ENCODE measurements around the gene CA10. TPM values are rescaled to one million over a fixed set of nuclear protein-coding genes. Genes with fewer than 3 reads are reported as not detected.

Gene CA10
- total RNA-seq, 2 experiments from 2014 or later: not detected

GRCh38 chr17:51857052-51857597, 301.4 kb downstream of the CA10 start:
- no peak overlapping the region for H3K4me3 Mint-ChIP-seq
- no peaks in the 10 kb centered on the region for H3K9me3 Mint-ChIP-seq
- peaks cover 6% of the 10 kb centered on the region for H3K27me3 Mint-ChIP-seq
- no peak overlapping the region for H3K27ac Mint-ChIP-seq
- no peak for DNase-seq
- H3K36me3 Mint-ChIP-seq: no peaks in the 10 kb centered on the region
- no peaks in the 10 kb centered on the region for H3K4me1 Mint-ChIP-seq

- Mint-ChIP-seq H3K4me3 (no peak overlapping the region), H3K27me3 (peaks cover 8% of the 10 kb centered on the region), H3K4me1 (no peaks in the 10 kb centered on the region), H3K9me3 (no peaks in the 10 kb centered on the region), H3K27ac (no peak overlapping the region), H3K36me3 (no peaks in the 10 kb centered on the region)
- DNase-seq: no peak
Measured at GRCh38 chr17:51855806-51856205, 302.7 kb downstream of the CA10 start.

- Mint-ChIP-seq H3K4me1 (no peaks in the 10 kb centered on the region), H3K27ac (no peak overlapping the region), H3K9me3 (no peaks in the 10 kb centered on the region), H3K27me3 (peaks cover 5% of the 10 kb centered on the region), H3K4me3 (no peak overlapping the region), H3K36me3 (no peaks in the 10 kb centered on the region)
- no peak for DNase-seq
Measured at GRCh38 chr17:51853857-51854256, 304.7 kb downstream of the CA10 start.

GRCh38 chr17:51852603-51853002, 305.9 kb downstream of the CA10 start:
- H3K36me3 Mint-ChIP-seq: no peaks in the 10 kb centered on the region
- H3K4me1 Mint-ChIP-seq: no peaks in the 10 kb centered on the region
- H3K9me3 Mint-ChIP-seq: no peaks in the 10 kb centered on the region
- peaks cover 12% of the 10 kb centered on the region for H3K27me3 Mint-ChIP-seq
- H3K4me3 Mint-ChIP-seq: no peak overlapping the region
- H3K27ac Mint-ChIP-seq: no peak overlapping the region
- DNase-seq: no peak

GRCh38 chr17:51850201-51850600, 308.3 kb downstream of the CA10 start:
- Mint-ChIP-seq H3K4me3 (no peak overlapping the region), H3K27me3 (peaks cover 20% of the 10 kb centered on the region), H3K9me3 (no peaks in the 10 kb centered on the region), H3K27ac (no peak overlapping the region), H3K36me3 (no peaks in the 10 kb centered on the region), H3K4me1 (no peaks in the 10 kb centered on the region)
- no peak for DNase-seq

GRCh38 chr17:51848451-51848850, 310.1 kb downstream of the CA10 start:
- Mint-ChIP-seq H3K9me3 (no peaks in the 10 kb centered on the region), H3K27ac (no peak overlapping the region), H3K36me3 (no peaks in the 10 kb centered on the region), H3K27me3 (peaks cover 20% of the 10 kb centered on the region), H3K4me3 (no peak overlapping the region), H3K4me1 (no peaks in the 10 kb centered on the region)
- no peak for DNase-seq

GRCh38 chr17:51846566-51846965, 311.9 kb downstream of the CA10 start:
- no peaks in the 10 kb centered on the region for H3K36me3 Mint-ChIP-seq
- DNase-seq: no peak
- no peak overlapping the region for H3K27ac Mint-ChIP-seq
- no peaks in the 10 kb centered on the region for H3K4me1 Mint-ChIP-seq
- peaks cover 15% of the 10 kb centered on the region for H3K27me3 Mint-ChIP-seq
- no peak overlapping the region for H3K4me3 Mint-ChIP-seq
- no peaks in the 10 kb centered on the region for H3K9me3 Mint-ChIP-seq

GRCh38 chr17:51845776-51846175, 312.7 kb downstream of the CA10 start:
- Mint-ChIP-seq H3K36me3 (no peaks in the 10 kb centered on the region), H3K4me3 (no peak overlapping the region), H3K4me1 (no peaks in the 10 kb centered on the region), H3K9me3 (no peaks in the 10 kb centered on the region), H3K27me3 (peaks cover 15% of the 10 kb centered on the region), H3K27ac (no peak overlapping the region)
- DNase-seq: no peak

- no peaks in the 10 kb centered on the region for H3K36me3 Mint-ChIP-seq
- H3K4me1 Mint-ChIP-seq: no peaks in the 10 kb centered on the region
- H3K27me3 Mint-ChIP-seq: peaks cover 14% of the 10 kb centered on the region
- DNase-seq: no peak
- no peaks in the 10 kb centered on the region for H3K9me3 Mint-ChIP-seq
- H3K4me3 Mint-ChIP-seq: no peak overlapping the region
- no peak overlapping the region for H3K27ac Mint-ChIP-seq
Measured at GRCh38 chr17:51842763-51843162, 315.8 kb downstream of the CA10 start.

- Mint-ChIP-seq H3K9me3 (no peaks in the 10 kb centered on the region), H3K27ac (no peak overlapping the region), H3K27me3 (peaks cover 12% of the 10 kb centered on the region), H3K36me3 (no peaks in the 10 kb centered on the region), H3K4me3 (no peak overlapping the region), H3K4me1 (no peaks in the 10 kb centered on the region)
- no peak for DNase-seq
Measured at GRCh38 chr17:51841669-51842068, 316.8 kb downstream of the CA10 start.

GRCh38 chr17:51840688-51841087, 317.8 kb downstream of the CA10 start:
- no peak for DNase-seq
- Mint-ChIP-seq H3K27me3 (peaks cover 8% of the 10 kb centered on the region), H3K4me3 (no peak overlapping the region), H3K4me1 (no peaks in the 10 kb centered on the region), H3K36me3 (no peaks in the 10 kb centered on the region), H3K27ac (no peak overlapping the region), H3K9me3 (no peaks in the 10 kb centered on the region)

GRCh38 chr17:51833620-51834019, 324.9 kb downstream of the CA10 start:
- Mint-ChIP-seq H3K36me3 (no peaks in the 10 kb centered on the region), H3K27me3 (peaks cover 17% of the 10 kb centered on the region), H3K9me3 (no peaks in the 10 kb centered on the region), H3K4me1 (no peaks in the 10 kb centered on the region), H3K27ac (no peak overlapping the region), H3K4me3 (no peak overlapping the region)
- no peak for DNase-seq

GRCh38 chr17:51833045-51833444, 325.5 kb downstream of the CA10 start:
- H3K9me3 Mint-ChIP-seq: no peaks in the 10 kb centered on the region

GRCh38 chr17:51830886-51831285, 327.6 kb downstream of the CA10 start:
- no peaks in the 10 kb centered on the region for H3K9me3 Mint-ChIP-seq
- no peaks in the 10 kb centered on the region for H3K4me1 Mint-ChIP-seq
- peaks cover 14% of the 10 kb centered on the region for H3K27me3 Mint-ChIP-seq
- DNase-seq: no peak
- H3K36me3 Mint-ChIP-seq: no peaks in the 10 kb centered on the region
- no peak overlapping the region for H3K4me3 Mint-ChIP-seq
- H3K27ac Mint-ChIP-seq: no peak overlapping the region

More at GRCh38 chr17:51833045-51833444, 325.5 kb downstream of the CA10 start:
- Mint-ChIP-seq H3K4me1 (no peaks in the 10 kb centered on the region), H3K4me3 (no peak overlapping the region), H3K36me3 (no peaks in the 10 kb centered on the region), H3K27me3 (peaks cover 14% of the 10 kb centered on the region), H3K27ac (no peak overlapping the region)
- DNase-seq: no peak

GRCh38 chr17:51830451-51830850, 328.1 kb downstream of the CA10 start:
- Mint-ChIP-seq H3K36me3 (no peaks in the 10 kb centered on the region), H3K9me3 (no peaks in the 10 kb centered on the region), H3K27ac (no peak overlapping the region), H3K4me3 (no peak overlapping the region), H3K4me1 (no peaks in the 10 kb centered on the region), H3K27me3 (peaks cover 10% of the 10 kb centered on the region)
- no peak for DNase-seq

GRCh38 chr17:51828901-51829300, 329.6 kb downstream of the CA10 start:
- Mint-ChIP-seq H3K9me3 (no peaks in the 10 kb centered on the region), H3K27me3 (peaks cover 10% of the 10 kb centered on the region), H3K4me3 (no peak overlapping the region), H3K4me1 (no peaks in the 10 kb centered on the region), H3K36me3 (no peaks in the 10 kb centered on the region), H3K27ac (no peak overlapping the region)
- DNase-seq: no peak
